Endothelial cell of umbilical vein (primary cell): Measurements from ENCODE around the gene PNPLA2. TPM values are rescaled to one million over a fixed set of nuclear protein-coding genes. Genes with fewer than 3 reads are reported as not detected.

Experiments used
- BruUV-seq: library from RNA; stranded (reverse); fragments of 400-500 nt; replicated peaks from 2 replicates; lab custom pipeline; 2021; lab: Mats Ljungman, UMichigan
- CTCF ChIA-PET: fragments of 300-600, 350-600 bp; sonication (Branson Sonifier 250); formaldehyde crosslinking; loops from one replicate; lab custom pipeline; 2021; ENCODE audit warnings: antibody characterized with exemption, inconsistent platforms; lab: Charles Lee
- POLR2A ChIA-PET: fragments of 300-600, 350-600 bp; sonication (Branson Sonifier 250); formaldehyde crosslinking; loops from one replicate; lab custom pipeline; 2021; ENCODE audit warnings: antibody characterized with exemption, inconsistent platforms; lab: Charles Lee
- DNase-seq: peaks from one replicate; pipeline ENCODE4 v3.0.0-alpha.2; 2011; ENCODE audit warnings: low read depth, low spot score
- FAIRE-seq: peaks from 2 replicates; lab custom pipeline; 2011; peaks lifted over from hg19 to GRCh38; lab: Jason Lieb, UNC
- H2AFZ ChIP-seq: 2 replicates; pipeline ENCODE4 v1.6.0; 2012; ENCODE audit warnings: low read depth, low read length, control low read depth, inconsistent platforms
- H3K27ac ChIP-seq: 2 replicates; pipeline ENCODE4 v1.5.1; 2011; ENCODE audit warnings: low read depth, mild to moderate bottlenecking, control low read depth, low read length, moderate library complexity; ENCODE audit not compliant: insufficient read depth
- H3K27me3 ChIP-seq, 2 experiments: 2 replicates each; pipeline versions ENCODE4 v1.6.0 to v1.6.1; 2011; ENCODE audit warnings: low read length in 2 of 2, mixed read lengths in 1 of 2; ENCODE audit not compliant: control insufficient read depth in 2 of 2, insufficient read depth in 2 of 2
- H3K36me3 ChIP-seq, 2 experiments: 2 replicates in 1 of 2; 3 replicates in 1 of 2; pipeline ENCODE4 v1.5.1; 2011; ENCODE audit warnings: low read length in 2 of 2, mild to moderate bottlenecking in 1 of 2, moderate library complexity in 1 of 2; ENCODE audit not compliant: control insufficient read depth in 2 of 2, insufficient read depth in 2 of 2; ENCODE audit errors: extremely low read depth in 1 of 2
- H3K4me1 ChIP-seq: 3 replicates; pipeline ENCODE4 v1.5.1; 2011; ENCODE audit warnings: mild to moderate bottlenecking, low read length; ENCODE audit not compliant: control insufficient read depth, insufficient read depth; ENCODE audit errors: extremely low read depth
- H3K4me2 ChIP-seq: 2 replicates; pipeline ENCODE4 v1.6.1; 2011; ENCODE audit warnings: low read length, control low read depth, mixed read lengths; ENCODE audit not compliant: insufficient read depth
- H3K4me3 ChIP-seq, 3 experiments: fragments of 200-600 bp in 1 of 3; sonication (generic), shearing (Covaris generic) in 1 of 3; replicated peaks in 1 of 3; 2 replicates each; pipeline ENCODE4 v1.5.1; 2011 to 2016; ENCODE audit warnings: control low read depth in 3 of 3, low read length in 3 of 3, mild to moderate bottlenecking in 2 of 3, inconsistent platforms in 1 of 3, low read depth in 1 of 3, moderate library complexity in 1 of 3; ENCODE audit not compliant: insufficient read depth in 1 of 3
- H3K79me2 ChIP-seq: 2 replicates; pipeline ENCODE4 v1.6.0; 2012; ENCODE audit warnings: low read length, inconsistent platforms; ENCODE audit not compliant: control insufficient read depth, insufficient read depth
- H3K9ac ChIP-seq: replicated peaks from 2 replicates; pipeline ENCODE3; 2011; ENCODE audit warnings: low read length, control low read depth; ENCODE audit not compliant: insufficient read depth; ENCODE audit errors: extremely low read depth
- H3K9me1 ChIP-seq: replicated peaks from 3 replicates; pipeline ENCODE4 v1.6.0; 2011; ENCODE audit warnings: mild to moderate bottlenecking, low read length; ENCODE audit not compliant: control insufficient read depth, insufficient read depth; ENCODE audit errors: extremely low read depth
- H3K9me3 ChIP-seq: replicated peaks from 2 replicates; pipeline ENCODE4 v1.5.1; 2012; ENCODE audit warnings: low read length, inconsistent platforms; ENCODE audit not compliant: control insufficient read depth, insufficient read depth
- H4K20me1 ChIP-seq: replicated peaks from 2 replicates; pipeline ENCODE3; 2011; ENCODE audit warnings: mild to moderate bottlenecking, low read length; ENCODE audit not compliant: control insufficient read depth, insufficient read depth; ENCODE audit errors: extremely low read depth
- CTCF ChIP-seq, 2 donors: IDR thresholded peaks; 1 replicate in 1 of 2; 2 replicates in 1 of 2; pipeline ENCODE4 v1.5.1; 2011; ENCODE audit warnings: low read length in 2 of 2, mild to moderate bottlenecking in 2 of 2, moderate library complexity in 2 of 2, control low read depth in 1 of 2, inconsistent platforms in 1 of 2, low read depth in 1 of 2; ENCODE audit not compliant: insufficient read depth in 1 of 2; ENCODE audit errors: extremely low read depth in 1 of 2
- EZH2 ChIP-seq: IDR thresholded peaks from 2 replicates; pipeline ENCODE4 v1.6.1; 2012; ENCODE audit warnings: borderline replicate concordance, low read depth, mild to moderate bottlenecking, moderate library complexity, low read length, inconsistent platforms; ENCODE audit not compliant: severe bottlenecking
- FOS ChIP-seq: IDR thresholded peaks from 2 replicates; pipeline ENCODE4 v1.6.1; 2011; ENCODE audit warnings: mild to moderate bottlenecking, low read length, moderate library complexity, borderline replicate concordance; ENCODE audit not compliant: insufficient read depth
- GATA2 ChIP-seq: IDR thresholded peaks from 2 replicates; pipeline ENCODE4 v1.7.0; 2011; ENCODE audit warnings: low read depth, mild to moderate bottlenecking, moderate library complexity, mixed read lengths, low read length; ENCODE audit not compliant: insufficient read length, insufficient read depth
- JUN ChIP-seq: IDR thresholded peaks from 2 replicates; pipeline ENCODE4 v1.6.1; 2011; ENCODE audit warnings: borderline replicate concordance, low read depth; ENCODE audit not compliant: insufficient read length, insufficient read depth
- MAX ChIP-seq: IDR thresholded peaks from 2 replicates; pipeline ENCODE4 v1.6.1; 2011; ENCODE audit not compliant: insufficient read depth, insufficient read length
- MYC ChIP-seq: IDR thresholded peaks from one replicate; pipeline ENCODE4 v1.6.1; 2011; ENCODE audit warnings: mild to moderate bottlenecking, low read depth, low read length
- POLR2A ChIP-seq: IDR thresholded peaks from 2 replicates; pipeline ENCODE4 v1.6.1; 2012; ENCODE audit warnings: low read depth, mild to moderate bottlenecking, control low read depth, low read length
- POLR2AphosphoS5 ChIP-seq: IDR thresholded peaks from 2 replicates; pipeline ENCODE4 v1.6.1; 2012; ENCODE audit warnings: low read depth, mild to moderate bottlenecking, control low read depth, low read length, moderate library complexity; ENCODE audit not compliant: insufficient read depth
- dilution Hi-C: fragments of 300-500 bp; cut with MboI; formaldehyde crosslinking; loops from one replicate; pipeline ENCODE4 v1.15.0; 2019; ENCODE audit warnings: low sequenced_read_pairs; ENCODE audit not compliant: extremely low pct_ligation_motif_present
- intact Hi-C: fragments of 100-400 bp; cut with micrococcal nuclease; formaldehyde crosslinking; loops from one replicate; pipeline ENCODE4 v1.10.0; 2022
- polyA plus RNA-seq, 4 experiments: library from polyadenylated mRNA; depleted of rRNA in 3 of 4; stranded (reverse) in 3 of 4; unstranded in 1 of 4; fragments of >200 nt; gene quantifications; 2 replicates each; pipeline versions ENCODE4 v1.2.1 to v1.2.3, GENCODE V29; 2011 to 2012; ENCODE audit warnings: missing spikeins in 1 of 4
- total RNA-seq: library from RNA; stranded (reverse); gene quantifications from 2 replicates; pipeline ENCODE4 v1.2.3, GENCODE V29; 2021

The PNPLA2 gene
- total and polyA plus RNA-seq, 2 donors (not counting 3 experiments of a cell fraction or from before 2014, with no cell fraction given) = 73.1 to 75.6 TPM

- ChIA-PET CTCF (no interaction called here), POLR2A (no interaction called here)
- FAIRE-seq (no peak), DNase-seq (no peak)
- intact Hi-C loops = no loop called here
- dilution Hi-C loops = no loop called here
- H3K79me2 ChIP-seq = peaks cover 34% of the 10 kb centered on the region
- H3K9ac ChIP-seq = no peak overlapping the region
- H3K4me2 ChIP-seq = no peak overlapping the region
- H3K27ac ChIP-seq = no peak overlapping the region
- TSS peak; percentile 7 for BruUV-seq
- TF ChIP-seq POLR2A = no peak
- no peak for TF ChIP-seq FOS
- TF ChIP-seq GATA2 = no peak
- no peak for TF ChIP-seq EZH2
- TF ChIP-seq MAX = no peak
- TF ChIP-seq JUN = no peak
- no peak for TF ChIP-seq MYC
- TF ChIP-seq CTCF (IDR thresholded peaks at IDR 0.05; ENCODE audit: extremely low read depth in 1 of 2, insufficient read depth in 1 of 2, low read depth in 1 of 2, low read length in 2 of 2) = no peak
- TF ChIP-seq POLR2AphosphoS5 = no peak
- H3K4me3 ChIP-seq = no peak overlapping the region
- H3K9me1 ChIP-seq = no peaks in the 10 kb centered on the region
- H3K27me3 ChIP-seq = no peaks in the 10 kb centered on the region
- H3K9me3 ChIP-seq = no peaks in the 10 kb centered on the region
- H4K20me1 ChIP-seq = no peaks in the 10 kb centered on the region
- no peak overlapping the region for H2AFZ ChIP-seq
- H3K36me3 ChIP-seq = peaks cover 17 to 42% of the 10 kb centered on the region in 2 experiments
- peaks cover 4% of the 10 kb centered on the region for H3K4me1 ChIP-seq
Observed at GRCh38 chr11:769887-770641, 48.6 kb upstream of the PNPLA2 start.
